Duodenal mucosa (tissue), 2 donors: ENCODE data around the gene PRKAA1.
A peak's percentile ranks its signal among the peaks of the same experiment; 100 is the strongest.

Experiments
- H3K27ac ChIP-seq: one replicate; pipeline ENCODE4 v1.7.0; 2013; ENCODE audit warnings: low read depth, low read length
- H3K27me3 ChIP-seq, 2 donors: one replicate each; pipeline ENCODE4 v1.7.0; 2013; ENCODE audit warnings: low read length in 2 of 2, control low read depth in 1 of 2; ENCODE audit not compliant: insufficient read depth in 2 of 2, control insufficient read depth in 1 of 2
- H3K36me3 ChIP-seq, 2 donors: one replicate each; pipeline ENCODE4 v1.7.0; 2013; ENCODE audit warnings: low read length in 2 of 2, control low read depth in 1 of 2; ENCODE audit not compliant: insufficient read depth in 2 of 2, control insufficient read depth in 1 of 2
- H3K4me1 ChIP-seq, 2 donors: one replicate each; pipeline ENCODE4 v1.7.0; 2013; ENCODE audit warnings: low read length in 2 of 2, control low read depth in 1 of 2; ENCODE audit not compliant: insufficient read depth in 2 of 2, control insufficient read depth in 1 of 2
- H3K4me3 ChIP-seq, 2 donors: one replicate each; pipeline ENCODE4 v1.7.0; 2013; ENCODE audit warnings: low read length in 2 of 2, low read depth in 1 of 2
- H3K9ac ChIP-seq, 2 donors: one replicate each; pipeline ENCODE4 v1.7.0; 2013; ENCODE audit warnings: low read length in 2 of 2, low read depth in 1 of 2
- H3K9me3 ChIP-seq, 2 donors: one replicate each; pipeline ENCODE4 v1.7.0; 2013; ENCODE audit warnings: low read length in 2 of 2, control low read depth in 1 of 2; ENCODE audit not compliant: control insufficient read depth in 1 of 2

PRKAA1 gene

GRCh38 chr5:40798012-40798800 lies at the start of gene PRKAA1:
PRKAA1 (minus strand) TSS chr5:40798374; CDS start chr5:40798189, 185 bp downstream.
- Histone ChIP-seq H3K27ac (peak within 1 kb of the TSS; percentile 88), H3K9ac (peak within 1 kb of the TSS; percentile 55 to 94), H3K36me3 (no peaks in the 10 kb centered on the region), H3K27me3 (no peaks in the 10 kb centered on the region), H3K4me1 (peaks cover 11 to 16% of the 10 kb centered on the region in 2 donors), H3K4me3 (peak within 1 kb of the TSS; percentile 89 to 96), H3K9me3 (no peaks in the 10 kb centered on the region)

DNA sequence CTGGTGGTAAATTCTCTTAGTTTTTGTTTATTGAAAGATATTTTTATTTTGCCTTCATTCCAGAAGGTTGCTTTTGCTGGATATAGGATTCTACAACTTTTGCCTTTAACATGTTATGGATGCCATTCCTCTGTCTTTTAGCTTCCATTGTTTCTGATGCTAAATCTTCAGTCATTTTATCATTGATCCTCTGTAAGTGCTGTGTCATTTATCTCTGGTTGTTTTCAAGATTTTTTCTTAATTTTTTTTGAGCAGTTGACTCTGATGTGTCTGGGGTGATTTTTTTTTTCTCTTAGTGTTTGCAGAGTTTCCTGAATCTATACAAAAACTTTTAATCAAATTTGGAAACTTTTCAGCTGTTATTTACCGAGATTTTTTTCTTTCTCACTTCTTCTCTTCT lies 49.4 kb upstream of the PRKAA1 start:
- no peaks in the 10 kb centered on the region for H3K27me3 ChIP-seq
- no peaks in the 10 kb centered on the region for H3K9me3 ChIP-seq
- no peak overlapping the region for H3K9ac ChIP-seq
- H3K4me3 ChIP-seq = no peak overlapping the region
- peaks cover 0 to 4% of the 10 kb centered on the region in 2 donors for H3K36me3 ChIP-seq
- H3K27ac ChIP-seq = no peak overlapping the region
- peaks cover 0 to 12% of the 10 kb centered on the region in 2 donors for H3K4me1 ChIP-seq

- no peaks in the 10 kb centered on the region for H3K36me3 ChIP-seq
- no peak overlapping the region for H3K27ac ChIP-seq
- no peak overlapping the region for H3K4me3 ChIP-seq
- H3K4me1 ChIP-seq = peaks cover 0 to 18% of the 10 kb centered on the region in 2 donors
- H3K9ac ChIP-seq = no peak overlapping the region
- H3K9me3 ChIP-seq = no peaks in the 10 kb centered on the region
- no peaks in the 10 kb centered on the region for H3K27me3 ChIP-seq
Observed at GRCh38 chr5:40846371-40846770, 48.2 kb upstream of the PRKAA1 start.

DNA sequence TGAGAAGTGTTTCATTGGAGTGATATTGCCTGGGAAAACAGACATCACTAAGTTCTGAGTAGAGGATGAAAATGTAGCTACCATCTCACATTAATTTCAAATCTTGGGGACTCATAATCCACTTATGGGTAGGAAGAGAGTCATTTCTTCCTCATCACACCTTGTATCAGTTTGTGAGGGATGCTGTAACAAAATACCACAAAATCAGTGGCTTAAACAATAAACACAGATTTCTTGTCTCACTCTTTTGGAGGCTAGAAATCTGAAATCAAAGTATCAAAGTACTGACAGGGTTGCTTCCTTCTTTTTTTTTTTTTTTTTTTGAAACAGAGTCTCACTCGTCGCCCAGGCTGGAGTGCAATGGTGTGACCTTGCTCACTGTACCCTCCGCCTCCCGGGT lies 46.4 kb upstream of the PRKAA1 start:
- Histone ChIP-seq H3K27me3 (no peaks in the 10 kb centered on the region), H3K4me3 (no peak overlapping the region), H3K9me3 (no peaks in the 10 kb centered on the region), H3K4me1 (peaks cover 0 to 23% of the 10 kb centered on the region in 2 donors), H3K27ac (no peak overlapping the region), H3K36me3 (no peaks in the 10 kb centered on the region), H3K9ac (no peak overlapping the region)

DNA sequence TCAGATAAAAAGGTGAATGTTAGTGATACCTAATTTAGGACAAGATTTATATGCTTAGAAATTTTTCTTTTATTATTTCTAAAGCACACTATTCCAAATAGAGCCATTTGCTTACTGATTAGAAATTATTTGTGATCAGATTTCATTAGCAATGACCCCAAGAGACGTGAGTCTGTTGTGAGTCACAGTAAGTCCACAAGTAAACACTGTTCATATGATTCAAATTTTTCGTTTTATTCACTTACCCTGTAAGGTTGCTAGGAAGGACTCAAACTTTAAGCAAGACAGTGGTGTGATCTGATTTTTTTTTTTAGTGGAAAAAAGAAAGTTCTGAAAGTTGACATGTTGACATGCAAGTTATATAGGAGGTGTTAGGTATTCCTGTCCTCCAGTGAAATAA lies 44.2 kb upstream of the PRKAA1 start:
- Histone ChIP-seq H3K9me3 (no peaks in the 10 kb centered on the region), H3K27ac (no peak overlapping the region), H3K27me3 (no peaks in the 10 kb centered on the region), H3K9ac (peak overlapping the region in 1 of 2 donors; percentile 85), H3K4me3 (peak overlapping the region; percentile 74 to 83), H3K4me1 (peaks cover 0 to 23% of the 10 kb centered on the region in 2 donors), H3K36me3 (no peaks in the 10 kb centered on the region)

GRCh38 chr5:40841068-40841805 lies 43.1 kb upstream of the PRKAA1 start, which contains the start of gene CARD6:
CARD6 (plus strand) TSS chr5:40841367; CDS start chr5:40841383, 16 bp downstream.
- no peaks in the 10 kb centered on the region for H3K9me3 ChIP-seq
- peak within 1 kb of the TSS; percentile 65 to 85 for H3K9ac ChIP-seq
- H3K27ac ChIP-seq = peak within 1 kb of the TSS; percentile 42
- peaks cover 0 to 28% of the 10 kb centered on the region in 2 donors for H3K4me1 ChIP-seq
- H3K36me3 ChIP-seq = no peaks in the 10 kb centered on the region
- no peaks in the 10 kb centered on the region for H3K27me3 ChIP-seq
- peak within 1 kb of the TSS; percentile 74 to 83 for H3K4me3 ChIP-seq

GRCh38 chr5:40838086-40838485 lies 39.9 kb upstream of the PRKAA1 start:
- Histone ChIP-seq H3K9ac (no peak overlapping the region), H3K27me3 (no peaks in the 10 kb centered on the region), H3K4me3 (no peak overlapping the region), H3K36me3 (peaks cover 3 to 10% of the 10 kb centered on the region in 2 donors), H3K4me1 (peaks cover 18 to 37% of the 10 kb centered on the region in 2 donors), H3K9me3 (no peaks in the 10 kb centered on the region), H3K27ac (no peak overlapping the region)

DNA sequence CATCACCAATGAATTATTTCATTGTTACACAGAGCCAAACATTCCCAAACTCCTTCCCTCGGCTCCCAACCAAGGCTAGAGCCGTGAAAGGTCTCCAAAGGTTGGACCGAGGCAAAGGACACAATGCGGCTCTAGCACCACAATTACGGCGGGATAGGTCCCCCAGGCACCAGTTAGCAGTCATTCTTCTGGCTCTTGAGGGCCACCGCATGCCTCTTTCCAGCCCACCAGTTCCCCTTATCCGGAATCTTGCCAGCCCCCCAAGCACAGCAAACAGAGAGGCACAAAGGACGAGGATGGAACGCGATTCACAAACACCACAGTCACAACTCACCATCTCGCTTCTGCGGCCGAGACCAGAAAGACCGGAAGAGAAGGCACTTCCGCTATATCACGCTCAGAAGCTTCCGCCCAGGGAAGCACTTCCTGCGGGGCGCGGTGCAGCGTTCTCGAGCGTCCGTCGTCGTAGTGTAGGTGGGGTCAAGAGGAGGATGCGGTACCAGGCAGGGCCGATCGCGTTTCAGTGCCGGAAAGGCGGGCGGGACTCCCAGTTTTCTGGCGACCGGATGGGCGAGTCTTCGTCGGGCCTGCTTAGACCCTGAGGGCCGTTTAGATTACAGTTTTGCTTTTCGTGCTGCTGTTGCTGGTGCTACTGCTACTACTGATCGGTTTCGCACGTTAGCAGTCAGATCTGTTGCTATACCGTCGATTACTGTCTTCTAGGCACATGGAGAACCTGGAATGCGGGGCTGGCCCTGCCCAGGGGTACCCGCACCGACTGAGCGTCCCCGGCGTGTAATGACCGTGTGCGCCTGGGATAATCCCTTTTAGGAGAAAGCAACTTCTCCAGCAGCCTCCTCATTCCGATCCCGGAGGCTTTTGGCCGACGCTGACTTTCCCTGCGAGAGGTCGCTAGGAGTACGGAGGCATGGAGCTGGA lies 36.9 kb upstream of the PRKAA1 start, which contains the start of gene RPL37:
Gene RPL37, minus strand, starts transcription at position 374 of the 939 bp plus-strand sequence. Its CDS starts 37 bp downstream, at position 337.
- Histone ChIP-seq H3K27me3 (no peaks in the 10 kb centered on the region), H3K36me3 (peaks cover 26 to 40% of the 10 kb centered on the region in 2 donors), H3K9ac (peak within 1 kb of the TSS; percentile 87 to 99), H3K4me3 (peak within 1 kb of the TSS; percentile 93 to 98), H3K9me3 (no peaks in the 10 kb centered on the region), H3K27ac (peak within 1 kb of the TSS; percentile 92), H3K4me1 (peaks cover 28 to 37% of the 10 kb centered on the region in 2 donors)

- no peaks in the 10 kb centered on the region for H3K9me3 ChIP-seq
- H3K4me3 ChIP-seq = peak overlapping the region; percentile 93 to 98
- H3K36me3 ChIP-seq = peaks cover 26 to 47% of the 10 kb centered on the region in 2 donors
- no peaks in the 10 kb centered on the region for H3K27me3 ChIP-seq
- H3K4me1 ChIP-seq = peaks cover 28 to 37% of the 10 kb centered on the region in 2 donors
- H3K9ac ChIP-seq = peak overlapping the region; percentile 87 to 99
- peak overlapping the region; percentile 92 for H3K27ac ChIP-seq
Observed at GRCh38 chr5:40834391-40834848, 36.2 kb upstream of the PRKAA1 start.
